ENCODE measurements around the gene MACC1. TPM values are rescaled to one million over a fixed set of nuclear protein-coding genes. Genes with fewer than 3 reads are reported as not detected.

Gene MACC1
- total RNA-seq, 6 experiments from 2014 or later = not detected

DNA sequence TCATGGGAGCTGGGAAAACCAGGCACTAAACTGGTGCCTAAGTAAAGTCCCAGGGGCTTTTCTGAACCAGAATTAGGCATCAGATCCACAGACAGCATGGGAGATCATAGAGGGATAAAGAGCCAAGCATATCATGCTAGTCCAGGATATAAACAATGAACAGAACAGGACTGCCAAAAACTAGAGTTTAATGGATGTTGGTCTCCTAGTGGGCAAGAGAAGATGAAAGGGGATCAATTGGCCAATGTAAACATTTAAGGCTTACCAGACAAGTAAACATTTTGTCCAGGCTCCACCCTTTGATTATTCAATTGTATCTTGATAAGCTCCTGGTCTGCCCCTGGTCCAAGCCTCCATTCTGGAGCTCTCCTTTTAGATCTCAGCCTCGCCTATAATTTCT is 18.9 kb downstream of the MACC1 start:
- no peaks in the 10 kb centered on the region for H3K4me1 Mint-ChIP-seq (ENCODE audit: low read depth)
- no peak for DNase-seq
- H3K27ac Mint-ChIP-seq = no peak overlapping the region
- no peaks in the 10 kb centered on the region for H3K36me3 Mint-ChIP-seq (ENCODE audit: low read depth)
- TF ChIP-seq, protein P1, sequence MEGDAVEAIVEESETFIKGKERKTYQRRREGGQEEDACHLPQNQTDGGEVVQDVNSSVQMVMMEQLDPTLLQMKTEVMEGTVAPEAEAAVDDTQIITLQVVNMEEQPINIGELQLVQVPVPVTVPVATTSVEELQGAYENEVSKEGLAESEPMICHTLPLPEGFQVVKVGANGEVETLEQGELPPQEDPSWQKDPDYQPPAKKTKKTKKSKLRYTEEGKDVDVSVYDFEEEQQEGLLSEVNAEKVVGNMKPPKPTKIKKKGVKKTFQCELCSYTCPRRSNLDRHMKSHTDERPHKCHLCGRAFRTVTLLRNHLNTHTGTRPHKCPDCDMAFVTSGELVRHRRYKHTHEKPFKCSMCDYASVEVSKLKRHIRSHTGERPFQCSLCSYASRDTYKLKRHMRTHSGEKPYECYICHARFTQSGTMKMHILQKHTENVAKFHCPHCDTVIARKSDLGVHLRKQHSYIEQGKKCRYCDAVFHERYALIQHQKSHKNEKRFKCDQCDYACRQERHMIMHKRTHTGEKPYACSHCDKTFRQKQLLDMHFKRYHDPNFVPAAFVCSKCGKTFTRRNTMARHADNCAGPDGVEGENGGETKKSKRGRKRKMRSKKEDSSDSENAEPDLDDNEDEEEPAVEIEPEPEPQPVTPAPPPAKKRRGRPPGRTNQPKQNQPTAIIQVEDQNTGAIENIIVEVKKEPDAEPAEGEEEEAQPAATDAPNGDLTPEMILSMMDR (IDR thresholded peaks at IDR 0.05) = no peak
- H3K4me3 Mint-ChIP-seq = no peak overlapping the region
- H3K9me3 Mint-ChIP-seq = peaks cover 12% of the 10 kb centered on the region
- H3K27me3 Mint-ChIP-seq (ENCODE audit: insufficient read depth) = no peaks in the 10 kb centered on the region; the same call in 1 of the 2 replicates

DNA sequence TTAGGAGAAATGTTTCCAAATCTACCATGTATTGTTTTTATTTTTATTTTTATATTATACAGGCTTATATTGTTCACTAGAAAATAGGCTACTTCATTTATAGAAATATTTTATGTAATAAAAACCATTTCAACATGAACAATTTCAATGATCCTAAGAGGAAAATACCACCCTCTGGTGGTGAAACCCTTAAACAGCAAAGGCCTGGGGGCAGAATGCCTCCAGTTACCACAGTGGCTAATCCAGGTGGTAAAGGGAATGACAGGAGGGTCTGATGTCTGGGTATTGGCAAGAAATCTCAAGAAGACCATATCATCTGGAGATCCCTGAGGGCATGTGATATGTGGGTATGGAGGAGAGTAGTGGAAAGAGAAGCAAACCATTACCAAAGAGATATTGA is 19.3 kb downstream of the MACC1 start:
- no peak for DNase-seq
- H3K27ac Mint-ChIP-seq = no peak overlapping the region
- peaks cover 12% of the 10 kb centered on the region for H3K9me3 Mint-ChIP-seq
- H3K27me3 Mint-ChIP-seq (ENCODE audit: insufficient read depth) = no peaks in the 10 kb centered on the region; the same call in 1 of the 2 replicates
- TF ChIP-seq, protein P1 (IDR thresholded peaks at IDR 0.05) = peak; percentile 30; the same call in 1 of the 2 replicates
- H3K36me3 Mint-ChIP-seq (ENCODE audit: low read depth) = no peaks in the 10 kb centered on the region
- no peak overlapping the region for H3K4me3 Mint-ChIP-seq
- H3K4me1 Mint-ChIP-seq (ENCODE audit: low read depth) = no peaks in the 10 kb centered on the region

DNA sequence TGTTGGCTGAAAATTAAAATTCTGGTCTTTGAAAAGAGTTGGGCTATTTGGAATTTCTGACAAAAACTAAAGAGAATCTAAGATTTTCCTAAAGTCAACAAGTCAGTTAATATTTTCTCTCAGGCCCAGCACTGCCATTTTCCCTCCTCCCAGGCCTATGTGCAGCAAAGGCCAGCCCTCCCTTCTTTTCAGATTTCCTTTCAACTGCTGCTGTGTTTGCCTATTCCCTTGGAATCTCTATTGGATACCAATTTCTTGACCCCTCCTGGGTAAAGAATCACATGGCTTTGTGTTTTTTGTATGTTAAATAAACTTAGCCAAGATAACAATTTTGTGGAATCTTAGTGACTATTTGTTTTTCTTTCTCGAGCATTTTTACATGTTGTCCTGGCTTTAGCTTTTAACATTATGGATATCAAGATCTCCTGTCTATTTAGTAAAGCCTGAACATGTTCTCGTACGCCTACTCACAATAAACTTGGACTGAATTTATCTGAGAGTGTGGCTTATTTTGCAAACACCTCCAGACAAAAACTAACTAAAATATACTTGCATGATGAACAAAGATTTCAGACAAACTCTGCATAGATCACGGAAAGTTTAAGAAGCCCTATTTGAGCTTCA is 19.9 kb downstream of the MACC1 start:
- H3K9me3 Mint-ChIP-seq = peaks cover 12% of the 10 kb centered on the region
- DNase-seq = no peak
- no peaks in the 10 kb centered on the region for H3K36me3 Mint-ChIP-seq (ENCODE audit: low read depth)
- no peak overlapping the region for H3K4me3 Mint-ChIP-seq
- H3K27me3 Mint-ChIP-seq (ENCODE audit: insufficient read depth) = no peaks in the 10 kb centered on the region; the same call in 1 of the 2 replicates
- no peak overlapping the region for H3K27ac Mint-ChIP-seq
- no peaks in the 10 kb centered on the region for H3K4me1 Mint-ChIP-seq (ENCODE audit: low read depth)
- TF ChIP-seq, protein P1 (IDR thresholded peaks at IDR 0.05) = no peak

DNA sequence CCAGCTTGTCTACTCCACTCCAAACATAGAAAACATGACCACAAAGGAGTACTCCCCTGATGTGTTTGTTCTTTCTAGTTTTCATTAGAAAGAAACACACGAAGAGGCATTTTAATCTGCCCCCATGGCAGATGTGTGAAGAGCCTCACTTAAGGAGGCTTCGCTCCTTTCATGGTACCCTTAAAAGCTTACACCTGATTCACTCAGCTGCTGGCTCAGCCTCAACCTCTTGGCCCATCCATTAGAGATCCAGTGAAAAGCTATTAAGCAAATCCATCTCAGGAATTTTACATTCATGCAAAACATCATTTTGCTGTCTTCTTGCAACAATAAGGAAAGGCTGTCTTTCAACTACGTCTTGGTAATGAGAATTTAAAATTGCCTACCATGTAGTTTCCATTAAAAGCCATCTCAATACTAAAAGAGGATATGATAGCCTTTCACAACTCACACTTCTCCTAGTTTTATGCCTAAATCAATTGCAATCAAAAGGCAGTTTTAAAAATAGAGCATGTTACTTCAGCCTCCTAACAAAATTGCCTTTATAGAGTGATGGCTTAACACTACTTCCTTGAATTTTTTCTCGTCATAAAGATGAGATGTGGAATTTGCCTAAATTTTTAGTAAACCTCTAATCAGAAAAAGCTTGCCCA is 22.7 kb downstream of the MACC1 start:
- H3K4me1 Mint-ChIP-seq (ENCODE audit: low read depth) = no peaks in the 10 kb centered on the region
- H3K27ac Mint-ChIP-seq = no peak overlapping the region
- no peaks in the 10 kb centered on the region; the same call in 1 of the 2 replicates for H3K36me3 Mint-ChIP-seq (ENCODE audit: low read depth)
- no peaks in the 10 kb centered on the region for H3K27me3 Mint-ChIP-seq (ENCODE audit: insufficient read depth)
- DNase-seq = no peak
- H3K9me3 Mint-ChIP-seq = peaks cover 18% of the 10 kb centered on the region
- no peak overlapping the region for H3K4me3 Mint-ChIP-seq
- TF ChIP-seq, protein P1 (IDR thresholded peaks at IDR 0.05) = no peak

DNA sequence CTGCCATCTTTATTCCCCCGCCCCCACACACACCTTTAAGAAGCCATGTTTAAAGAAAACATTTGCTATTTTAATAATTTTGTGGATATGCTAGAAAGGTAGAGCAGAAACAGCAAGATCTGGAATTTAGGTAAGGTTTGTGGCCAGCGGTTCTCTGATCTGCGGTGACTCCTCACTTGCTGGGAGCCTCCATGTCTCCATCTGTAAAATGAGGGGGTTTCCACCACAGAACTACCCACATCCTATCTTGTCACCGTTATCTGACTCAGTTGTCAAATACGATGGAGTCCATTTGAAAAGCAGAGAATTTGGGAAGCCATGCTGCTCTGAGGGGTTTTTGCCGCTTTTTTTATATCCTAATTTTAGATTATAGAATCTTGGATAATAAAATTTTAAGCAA is 23.3 kb downstream of the MACC1 start:
- no peak for DNase-seq

More for the DNA sequence above, 23.3 kb downstream of the MACC1 start:
- Mint-ChIP-seq H3K27ac (no peak overlapping the region), H3K4me3 (no peak overlapping the region), H3K27me3 (ENCODE audit: insufficient read depth) (no peaks in the 10 kb centered on the region), H3K4me1 (ENCODE audit: low read depth) (no peaks in the 10 kb centered on the region), H3K36me3 (ENCODE audit: low read depth) (no peaks in the 10 kb centered on the region; the same call in 1 of the 2 replicates), H3K9me3 (peaks cover 21% of the 10 kb centered on the region)
- TF ChIP-seq, protein P1 (IDR thresholded peaks at IDR 0.05) = no peak

All from HFFc6 (cell line).